ENCODE data around the gene SYT5.

GRCh38 chr19:55166530-55167268 is 13.4 kb downstream of the SYT5 start, which contains the start of gene DNAAF3:
- TF ChIP-seq CTCF (optimal IDR thresholded peaks at IDR 0.05 in 1 of 3, IDR thresholded peaks at IDR 0.05 in 1 of 3, conservative IDR thresholded peaks at IDR 0.05 in 1 of 3; ENCODE audit: extremely low read depth in 1 of 3, insufficient read depth in 2 of 3, low read length in 3 of 3) (no peak), EZH2 (IDR thresholded peaks at IDR 0.05; ENCODE audit: low read length) (no peak)

All from keratinocyte (primary cell).